ENCODE measurements around the gene DPT. TPM values are rescaled to one million over a fixed set of nuclear protein-coding genes. Genes with fewer than 3 reads are reported as not detected.

DPT gene
- total and polyA plus RNA-seq, 10 of the 15 experiments (the other 5 are each of a cell fraction or from before 2014, with no cell fraction given): 0.05 to 0.10 TPM; not detected in 8

- Histone ChIP-seq H3K4me1 (ENCODE audit: control insufficient read depth, insufficient read depth, low read length) (no peaks in the 10 kb centered on the region), H3K4me3 (no peak overlapping the region), H4K20me1 (ENCODE audit: control insufficient read depth, insufficient read depth) (no peaks in the 10 kb centered on the region), H3K4me2 (ENCODE audit: control insufficient read depth, insufficient read depth) (no peak overlapping the region), H3K27ac (ENCODE audit: control insufficient read depth, insufficient read depth) (no peak overlapping the region), H3K9me3 (replicated peaks; ENCODE audit: control insufficient read depth, insufficient read depth, low read length) (no peaks in the 10 kb centered on the region), H3K79me2 (ENCODE audit: control insufficient read depth, insufficient read depth, low read length) (no peaks in the 10 kb centered on the region), H3K27me3 (replicated peaks in 1 of 2; ENCODE audit: control insufficient read depth in 2 of 2, insufficient read depth in 2 of 2, low read length in 1 of 2) (peaks cover 0 to 2% of the 10 kb centered on the region in 2 experiments; a peak in 2 of 4 replicates), H2AFZ (ENCODE audit: control insufficient read depth, low read depth, low read length) (no peak overlapping the region), H3K36me3 (ENCODE audit: control insufficient read depth in 2 of 2, insufficient read depth in 2 of 2, low read length in 1 of 2) (no peaks in the 10 kb centered on the region), H3K9ac (ENCODE audit: control insufficient read depth, insufficient read depth, low read length) (no peak overlapping the region)
- FAIRE-seq: no peak
- intact Hi-C loops (cut with micrococcal nuclease; ENCODE audit: unreplicated experiment): no loop called here
- POLR2A ChIA-PET: interaction anchor here (0.5 kb wide), 1 partner anchor 11 kb away, joined by 4 read pairs; no protein-coding TSS in a partner anchor
- DNase-seq (ENCODE audit: low read depth, low spot score): no peak
- SMC1A ChIA-PET (ENCODE audit: uncharacterized antibody, unreplicated experiment): no interaction called here
- no peak for ATAC-seq
- 43% methylated on average over 8 of the region's 8 CpGs for WGBS (ENCODE audit: insufficient coverage, insufficient replicate concordance, low lambda C conversion rate, missing lambda C conversion rate)
- no TSS peak for BruUV-seq (replicated peaks)
- CTCF ChIA-PET: interaction anchor here (1.0 kb wide), 1 partner anchor 9 kb away, joined by 3 read pairs; no protein-coding TSS in a partner anchor
- RAD21 ChIA-PET (ENCODE audit: unreplicated experiment): no interaction called here
- in situ Hi-C loops (cut with MboI): no loop called here
- no peak for TF ChIP-seq STAT1 (conservative IDR thresholded peaks at IDR 0.05)
- no peak for TF ChIP-seq ZNF687 (IDR thresholded peaks at IDR 0.05)
- no peak for TF ChIP-seq TAF1 (IDR thresholded peaks at IDR 0.05; ENCODE audit: borderline replicate concordance, low read depth, low read length)
- TF ChIP-seq ESRRA (IDR thresholded peaks at IDR 0.05; ENCODE audit: low read length): no peak
- TF ChIP-seq WRNIP1 (IDR thresholded peaks at IDR 0.05; ENCODE audit: borderline replicate concordance, low read depth, low read length): no peak
- no peak for TF ChIP-seq NFYB (IDR thresholded peaks at IDR 0.05; ENCODE audit: insufficient read depth, low read depth, low read length)
- no peak for TF ChIP-seq POLR2AphosphoS2 (IDR thresholded peaks at IDR 0.05; ENCODE audit: low read depth, low read length)
- TF ChIP-seq REST (IDR thresholded peaks at IDR 0.05; ENCODE audit: low read depth, low read length): no peak
- TF ChIP-seq NRF1 (conservative IDR thresholded peaks at IDR 0.05; ENCODE audit: low read depth, low read length): no peak
- TF ChIP-seq SREBF1 (IDR thresholded peaks at IDR 0.05; ENCODE audit: low read length): no peak
- no peak for TF ChIP-seq CHD2 (IDR thresholded peaks at IDR 0.05; ENCODE audit: borderline replicate concordance, low read depth, low read length)
- TF ChIP-seq MYC (IDR thresholded peaks at IDR 0.05; ENCODE audit: insufficient read depth, insufficient read length, insufficient replicate concordance, low read length, severe bottlenecking): no peak
- no peak for TF ChIP-seq BACH1 (IDR thresholded peaks at IDR 0.05; ENCODE audit: borderline replicate concordance)
- no peak for TF ChIP-seq SMC3 (IDR thresholded peaks at IDR 0.05; ENCODE audit: borderline replicate concordance, low read length)
- no peak for TF ChIP-seq E2F4 (IDR thresholded peaks at IDR 0.05; ENCODE audit: low read depth, low read length)
- no peak for TF ChIP-seq NR2C1 (IDR thresholded peaks at IDR 0.05)
These were observed 15.0 kb downstream of the DPT start for GRCh38 chr1:168714012-168714411.
